Kidney epithelial cell (primary cell): ENCODE results near the gene CLEC4G. TPM values are rescaled to one million over a fixed set of nuclear protein-coding genes. Genes with fewer than 3 reads are reported as not detected.

Experiments used
- DNase-seq: peaks from one replicate; pipeline ENCODE4 v3.0.0-alpha.2; 2010; ENCODE audit warnings: low read depth
- H3K27me3 ChIP-seq: 2 replicates; pipeline ENCODE4 v1.6.0; 2011; ENCODE audit warnings: low read length; ENCODE audit not compliant: control insufficient read depth, insufficient read depth
- H3K36me3 ChIP-seq: 2 replicates; pipeline ENCODE4 v1.5.1; 2011; ENCODE audit warnings: low read length; ENCODE audit not compliant: control insufficient read depth, insufficient read depth
- H3K4me3 ChIP-seq: 2 replicates; pipeline ENCODE4 v1.5.1; 2011; ENCODE audit warnings: low read depth, mild to moderate bottlenecking, control low read depth, low read length
- CTCF ChIP-seq: IDR thresholded peaks from 2 replicates; pipeline ENCODE4 v1.5.1; 2011; ENCODE audit warnings: mild to moderate bottlenecking, moderate library complexity, low read length, control low read depth, inconsistent platforms; ENCODE audit not compliant: insufficient read depth, poor library complexity, severe bottlenecking
- total RNA-seq: library from RNA; depleted of rRNA; stranded (reverse); fragments of >200 nt; gene quantifications from 2 replicates; pipeline ENCODE4 v1.2.3, GENCODE V29; 2015

The CLEC4G gene
- total RNA-seq, 1 donor from 2014 or later: not detected

- no peak for TF ChIP-seq CTCF
- no peak overlapping the region for H3K4me3 ChIP-seq
Observed at GRCh38 chr19:7699417-7700401, 32.2 kb downstream of the CLEC4G start.

DNA sequence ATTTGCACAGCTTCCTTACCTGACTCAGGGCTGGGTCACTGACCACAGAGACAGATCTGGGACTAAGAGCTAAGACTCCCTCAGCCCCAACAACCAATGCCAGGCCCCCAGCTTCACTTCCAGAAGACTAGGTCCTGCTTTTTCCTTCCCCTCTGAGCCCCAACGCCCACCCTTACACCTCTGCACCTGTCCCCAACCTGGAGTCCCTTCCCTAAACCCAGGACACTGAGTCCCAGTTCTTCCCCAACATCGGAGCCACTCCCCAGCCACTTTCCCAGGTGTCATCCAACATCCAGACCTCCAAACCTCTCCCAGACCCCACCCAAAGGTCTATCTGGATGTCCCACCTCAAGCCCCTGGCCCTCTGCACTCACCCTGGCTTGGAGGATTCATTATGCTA, 32.9 kb downstream of the CLEC4G start:
- H3K4me3 ChIP-seq: no peak overlapping the region
- TF ChIP-seq CTCF: no peak
- peaks cover 10% of the 10 kb centered on the region for H3K27me3 ChIP-seq
- H3K36me3 ChIP-seq: no peaks in the 10 kb centered on the region
- DNase-seq: no peak

More at GRCh38 chr19:7699417-7700401, 32.2 kb downstream of the CLEC4G start:
- H3K36me3 ChIP-seq: no peaks in the 10 kb centered on the region
- peaks cover 10% of the 10 kb centered on the region for H3K27me3 ChIP-seq
- DNase-seq: no peak

- TF ChIP-seq CTCF: no peak
- H3K4me3 ChIP-seq: no peak overlapping the region
- peaks cover 10% of the 10 kb centered on the region for H3K27me3 ChIP-seq
- no peaks in the 10 kb centered on the region for H3K36me3 ChIP-seq
- DNase-seq: no peak
Observed at GRCh38 chr19:7698583-7698982, 33.3 kb downstream of the CLEC4G start.

- no peak overlapping the region for H3K4me3 ChIP-seq
- H3K27me3 ChIP-seq: peaks cover 10% of the 10 kb centered on the region
- no peaks in the 10 kb centered on the region for H3K36me3 ChIP-seq
- no peak for DNase-seq
- TF ChIP-seq CTCF: no peak
Observed at GRCh38 chr19:7697721-7698287, 34.1 kb downstream of the CLEC4G start.

- Histone ChIP-seq H3K27me3 (peaks cover 10% of the 10 kb centered on the region), H3K4me3 (no peak overlapping the region), H3K36me3 (no peaks in the 10 kb centered on the region)
- no peak for DNase-seq
- TF ChIP-seq CTCF: no peak
Observed at GRCh38 chr19:7694499-7694898, 37.4 kb downstream of the CLEC4G start.
